HepG2 (cell line): ENCODE results near the gene SRC. TPM values are rescaled to one million over a fixed set of nuclear protein-coding genes. Genes with fewer than 3 reads are reported as not detected.

Source experiments
- ATAC-seq: fragments of 200-7000 bp; cut with Tn5 transposase; 3 replicates; pipeline ENCODE4 v1.9.1; 2020; ENCODE audit warnings: mild to moderate bottlenecking, moderate library complexity
- BruUV-seq: library from RNA; stranded (reverse); fragments of 400-500 nt; replicated peaks from 2 replicates; lab custom pipeline; 2021; lab: Mats Ljungman, UMichigan
- CTCF ChIA-PET: fragments of 300-600 bp; formaldehyde crosslinking; extraction: SDS; loops from one replicate; lab custom pipeline; 2021; ENCODE audit warnings: low total read pairs, inconsistent platforms, low intra/inter-chr PET ratio; lab: Yijun Ruan, JAX
- POLR2A ChIA-PET: fragments of 350-600 bp; sonication (Branson Sonifier 250); formaldehyde crosslinking; loops from one replicate; lab custom pipeline; 2020; ENCODE audit warnings: antibody characterized with exemption, inconsistent platforms; lab: Yijun Ruan, JAX
- DNase-seq: peaks from one replicate; pipeline ENCODE4 v3.0.0-alpha.2; 2015; ENCODE audit warnings: low spot score
- FAIRE-seq: peaks from 3 replicates; lab custom pipeline; 2011; peaks lifted over from hg19 to GRCh38; lab: Jason Lieb, UNC
- H2AFZ ChIP-seq: one replicate; pipeline ENCODE4 v1.6.1; 2011; ENCODE audit warnings: low read length, inconsistent platforms
- H3K27ac ChIP-seq: fragments of 300-600 bp; 3 replicates; pipeline ENCODE4 v1.8.0; 2011; ENCODE audit warnings: mixed run types, mild to moderate bottlenecking, mixed read lengths, low read length, inconsistent platforms; ENCODE audit not compliant: insufficient read depth; ENCODE audit errors: extremely low read length
- H3K27me3 ChIP-seq, 2 experiments: fragments of 200-600 bp in 1 of 2; 2 replicates in 1 of 2; 3 replicates in 1 of 2; pipeline versions ENCODE4 v1.6.0 to v1.8.0; 2011; ENCODE audit warnings: low read length in 2 of 2, mild to moderate bottlenecking in 2 of 2, moderate library complexity in 2 of 2, inconsistent platforms in 1 of 2; ENCODE audit not compliant: insufficient read depth in 2 of 2, control insufficient read depth in 1 of 2
- H3K36me3 ChIP-seq, 2 experiments: fragments of 200-600 bp in 1 of 2; replicated peaks in 1 of 2; 2 replicates in 1 of 2; 3 replicates in 1 of 2; pipeline versions ENCODE4 v1.5.1 to v1.8.0; 2011; ENCODE audit warnings: low read length in 2 of 2, inconsistent platforms in 1 of 2; ENCODE audit not compliant: insufficient read depth in 2 of 2, control insufficient read depth in 1 of 2
- H3K4me1 ChIP-seq: 2 replicates; pipeline ENCODE4 v1.5.1; 2012; ENCODE audit warnings: low read length, inconsistent platforms; ENCODE audit not compliant: insufficient read depth
- H3K4me2 ChIP-seq: 2 replicates; pipeline ENCODE4 v1.6.0; 2011; ENCODE audit warnings: low read depth, low read length, inconsistent platforms
- H3K4me3 ChIP-seq, 3 experiments: fragments of 200-600 bp in 1 of 3; sonication (generic), shearing (Covaris generic) in 1 of 3; replicated peaks in 1 of 3; 2 replicates each; pipeline ENCODE4 v1.5.1; 2011 to 2016; ENCODE audit warnings: low read length in 3 of 3, inconsistent platforms in 2 of 3, low read depth in 2 of 3, mild to moderate bottlenecking in 2 of 3, control low read depth in 1 of 3, mixed read lengths in 1 of 3; ENCODE audit not compliant: insufficient read depth in 1 of 3
- H3K79me2 ChIP-seq: one replicate; pipeline ENCODE4 v1.6.1; 2011; ENCODE audit warnings: low read length, inconsistent platforms; ENCODE audit not compliant: insufficient read depth
- H3K9ac ChIP-seq: 2 replicates; pipeline ENCODE4 v1.6.0; 2011; ENCODE audit warnings: mild to moderate bottlenecking, low read depth, low read length, inconsistent platforms; ENCODE audit not compliant: insufficient read depth
- H3K9me3 ChIP-seq: 2 replicates; pipeline ENCODE4 v1.5.1; 2012; ENCODE audit warnings: mild to moderate bottlenecking, low read length
- H4K20me1 ChIP-seq: 2 replicates; pipeline ENCODE4 v1.6.0; 2011; ENCODE audit warnings: inconsistent platforms, mild to moderate bottlenecking, low read length, moderate library complexity; ENCODE audit not compliant: insufficient read depth
- AKAP8 ChIP-seq: sonication (generic); formaldehyde crosslinking; IDR thresholded peaks from 2 replicates; pipeline ENCODE4 v1.5.1; 2020; ENCODE audit warnings: mild to moderate bottlenecking, missing genetic modification reagents
- ARNTL ChIP-seq: sonication (generic); formaldehyde crosslinking; IDR thresholded peaks from 2 replicates; pipeline ENCODE4 v1.4.0; 2020; ENCODE audit warnings: mild to moderate bottlenecking, missing genetic modification reagents
- CSRNP2 ChIP-seq: sonication (generic); formaldehyde crosslinking; conservative IDR thresholded peaks from 2 replicates; pipeline ENCODE4 v1.8.0; 2022; ENCODE audit warnings: low read depth, missing genetic modification reagents
- EP300 ChIP-seq, 3 experiments: sonication (generic) in 1 of 3; formaldehyde crosslinking in 1 of 3; IDR thresholded peaks; 2 replicates each; pipeline versions ENCODE4 v1.5.1 to v1.6.1; 2011 to 2020; ENCODE audit warnings: low read depth in 2 of 3, low read length in 2 of 3, borderline replicate concordance in 1 of 3, improper control_type of control experiment in 1 of 3, mild to moderate bottlenecking in 1 of 3, missing genetic modification reagents in 1 of 3, moderate library complexity in 1 of 3
- FLYWCH1 ChIP-seq: sonication (generic); formaldehyde crosslinking; IDR thresholded peaks from 2 replicates; pipeline ENCODE4 v1.8.1; 2023; ENCODE audit warnings: mild to moderate bottlenecking, missing genetic modification reagents
- PAF1 ChIP-seq: IDR thresholded peaks from 2 replicates; pipeline ENCODE4 v1.6.1; 2016; ENCODE audit warnings: missing genetic modification reagents, missing compliant biosample characterization
- TP53 ChIP-seq: sonication (generic); formaldehyde crosslinking; conservative IDR thresholded peaks from 2 replicates; pipeline ENCODE4 v1.4.0; 2020; ENCODE audit warnings: missing genetic modification reagents
- ZNF10 ChIP-seq: sonication (generic); formaldehyde crosslinking; IDR thresholded peaks from 2 replicates; pipeline ENCODE4 v1.4.0; 2020; ENCODE audit warnings: mild to moderate bottlenecking, low read depth, missing genetic modification reagents, borderline replicate concordance
- ZNF274 ChIP-seq: sonication (generic); formaldehyde crosslinking; IDR thresholded peaks from 2 replicates; pipeline ENCODE4 v1.5.1; 2020; ENCODE audit warnings: mild to moderate bottlenecking, missing genetic modification reagents
- ZNF609 ChIP-seq: sonication (generic); formaldehyde crosslinking; IDR thresholded peaks from 2 replicates; pipeline ENCODE4 v1.4.0; 2020; ENCODE audit warnings: mild to moderate bottlenecking, missing genetic modification reagents, borderline replicate concordance
- ZNF670 ChIP-seq: sonication (generic); formaldehyde crosslinking; IDR thresholded peaks from 2 replicates; pipeline ENCODE4 v1.8.0; 2022; ENCODE audit warnings: mild to moderate bottlenecking, missing genetic modification reagents, borderline replicate concordance
- ZNF883 ChIP-seq: sonication (generic); formaldehyde crosslinking; IDR thresholded peaks from 2 replicates; pipeline ENCODE4 v1.5.1; 2020; ENCODE audit warnings: mild to moderate bottlenecking, missing genetic modification reagents; ENCODE audit errors: not compliant biosample characterization
- WGBS: methylation state at CpG from one replicate; pipeline ENCODE4 v1.1.6; 2017; ENCODE audit warnings: low lambda C conversion rate; 5-methylcytosine and 5-hydroxymethylcytosine counted together
- in situ Hi-C: cut with HindIII; loops from 2 replicates; pipeline ENCODE4 v1.10.0; 2017; ENCODE audit warnings: low pct_unique_long_range_greater_than_20kb; ENCODE audit not compliant: extremely low pct_ligation_motif_present
- intact Hi-C: fragments of 100-400 bp; cut with micrococcal nuclease; formaldehyde crosslinking; loops from one replicate; pipeline ENCODE4 v1.10.0; 2022; ENCODE audit not compliant: unreplicated experiment
- polyA plus RNA-seq, 8 experiments: library from polyadenylated mRNA; depleted of rRNA in 3 of 8; stranded (reverse) in 7 of 8; unstranded in 1 of 8; fragments of >200 nt; fragmentation: Illumina TruSeq in 4 of 8; extraction: Trizol in 4 of 8; gene quantifications; 2 replicates each; pipeline versions ENCODE4 v1.2.1 to v1.2.3, GENCODE V29; 2011 to 2016; ENCODE audit warnings: low read depth in 4 of 8, missing spikeins in 1 of 8, mixed read lengths in 1 of 8; ENCODE audit not compliant: insufficient read depth in 1 of 8
- total RNA-seq, 5 experiments: library from RNA; depleted of rRNA; stranded (reverse); fragments of >200 nt; fragmentation: Illumina TruSeq; extraction: Trizol; gene quantifications; 2 replicates each; pipeline ENCODE4 v1.2.3, GENCODE V29; 2016; ENCODE audit warnings: low read depth in 1 of 5

The SRC gene
- total and polyA plus RNA-seq, 2 of the 13 experiments (the other 11 are each of a cell fraction or from before 2014, with no cell fraction given): 54.7 to 192 TPM

GRCh38 chr20:37445041-37445440 lies 99.1 kb downstream of the SRC start:
- CTCF ChIA-PET: no interaction called here

More at GRCh38 chr20:37445041-37445440, 99.1 kb downstream of the SRC start:
- no peak for DNase-seq
- in situ Hi-C loops: no loop called here
- no peak for FAIRE-seq
- Histone ChIP-seq H3K79me2 (no peaks in the 10 kb centered on the region), H3K4me1 (no peaks in the 10 kb centered on the region), H3K9me3 (no peaks in the 10 kb centered on the region), H3K27me3 (peaks cover 5 to 44% of the 10 kb centered on the region in 2 experiments; a peak in 4 of 5 replicates), H4K20me1 (no peaks in the 10 kb centered on the region), H2AFZ (no peak overlapping the region), H3K9ac (no peak overlapping the region), H3K36me3 (no peaks in the 10 kb centered on the region), H3K4me2 (no peak overlapping the region), H3K4me3 (no peak overlapping the region), H3K27ac (no peak overlapping the region)
- intact Hi-C loops: no loop called here
- 30% methylated on average over 6 of the region's 6 CpGs for WGBS
- POLR2A ChIA-PET: no interaction called here
- no peak for ATAC-seq
- TF ChIP-seq ZNF883 (CRISPR knock-in tag) (no peak), ARNTL (CRISPR knock-in tag) (no peak), ZNF274 (CRISPR knock-in tag) (no peak), EP300 (IDR thresholded peaks at IDR 0.05; ENCODE audit: low read depth in 2 of 2, low read length in 2 of 2) (no peak), EP300 (CRISPR knock-in tag; IDR thresholded peaks at IDR 0.05; ENCODE audit: borderline replicate concordance) (no peak), TP53 (CRISPR knock-in tag) (no peak), CSRNP2 (CRISPR knock-in tag) (no peak), ZNF670 (CRISPR knock-in tag) (no peak), FLYWCH1 (no peak), ZNF609 (CRISPR knock-in tag) (no peak), PAF1 (CRISPR knock-in tag) (no peak), ZNF10 (CRISPR knock-in tag) (no peak), AKAP8 (CRISPR knock-in tag) (no peak)
- no TSS peak for BruUV-seq
